ENCODE data around the gene SERP2. TPM values are rescaled to one million over a fixed set of nuclear protein-coding genes. Genes with fewer than 3 reads are reported as not detected.

The SERP2 gene
- total RNA-seq, 1 experiment from 2014 or later: not detected

- no peaks in the 10 kb centered on the region for H3K4me1 Mint-ChIP-seq (ENCODE audit: low read depth, unreplicated experiment)
- DNase-seq: no peak
- no peaks in the 10 kb centered on the region for H3K9me3 Mint-ChIP-seq (ENCODE audit: low read depth, unreplicated experiment)
- intact Hi-C loops (cut with micrococcal nuclease; ENCODE audit: unreplicated experiment): no loop called here
- no peak overlapping the region for H3K27ac Mint-ChIP-seq (ENCODE audit: unreplicated experiment)
- BruUV-seq (replicated peaks): no TSS peak
- H3K4me3 Mint-ChIP-seq (ENCODE audit: low read depth, unreplicated experiment): no peak overlapping the region
- CTCF ChIA-PET: no interaction called here
- H3K36me3 Mint-ChIP-seq (ENCODE audit: insufficient read depth, unreplicated experiment): peaks cover 6% of the 10 kb centered on the region
- H3K27me3 Mint-ChIP-seq (ENCODE audit: unreplicated experiment): peaks cover 10% of the 10 kb centered on the region
- no peak for TF ChIP-seq CTCF (IDR thresholded peaks at IDR 0.05; ENCODE audit: unreplicated experiment)
Observed at GRCh38 chr13:44413095-44413494, 39.5 kb downstream of the SERP2 start.

- intact Hi-C loops (cut with micrococcal nuclease; ENCODE audit: unreplicated experiment): no loop called here
- no TSS peak for BruUV-seq (replicated peaks)
- Mint-ChIP-seq H3K27me3 (ENCODE audit: unreplicated experiment) (peaks cover 2% of the 10 kb centered on the region), H3K4me1 (ENCODE audit: low read depth, unreplicated experiment) (no peaks in the 10 kb centered on the region), H3K4me3 (ENCODE audit: low read depth, unreplicated experiment) (no peak overlapping the region), H3K36me3 (ENCODE audit: insufficient read depth, unreplicated experiment) (peaks cover 6% of the 10 kb centered on the region), H3K27ac (ENCODE audit: unreplicated experiment) (no peak overlapping the region), H3K9me3 (ENCODE audit: low read depth, unreplicated experiment) (no peaks in the 10 kb centered on the region)
- CTCF ChIA-PET: no interaction called here
- TF ChIP-seq CTCF (IDR thresholded peaks at IDR 0.05; ENCODE audit: unreplicated experiment): no peak
- DNase-seq: no peak
Observed at GRCh38 chr13:44414716-44415115, 41.1 kb downstream of the SERP2 start.

- Mint-ChIP-seq H3K4me3 (ENCODE audit: low read depth, unreplicated experiment) (no peak overlapping the region), H3K4me1 (ENCODE audit: low read depth, unreplicated experiment) (no peaks in the 10 kb centered on the region), H3K27me3 (ENCODE audit: unreplicated experiment) (no peaks in the 10 kb centered on the region), H3K36me3 (ENCODE audit: insufficient read depth, unreplicated experiment) (peaks cover 6% of the 10 kb centered on the region), H3K9me3 (ENCODE audit: low read depth, unreplicated experiment) (no peaks in the 10 kb centered on the region), H3K27ac (ENCODE audit: unreplicated experiment) (no peak overlapping the region)
- BruUV-seq (replicated peaks): no TSS peak
- intact Hi-C loops (cut with micrococcal nuclease; ENCODE audit: unreplicated experiment): no loop called here
- CTCF ChIA-PET: no interaction called here
- DNase-seq: no peak
- no peak for TF ChIP-seq CTCF (IDR thresholded peaks at IDR 0.05; ENCODE audit: unreplicated experiment)
Observed at GRCh38 chr13:44415815-44416214, 42.2 kb downstream of the SERP2 start.

GRCh38 chr13:44416301-44416700 lies 42.7 kb downstream of the SERP2 start:
- DNase-seq: no peak
- no peak for TF ChIP-seq CTCF (IDR thresholded peaks at IDR 0.05; ENCODE audit: unreplicated experiment)
- Mint-ChIP-seq H3K27ac (ENCODE audit: unreplicated experiment) (no peak overlapping the region), H3K9me3 (ENCODE audit: low read depth, unreplicated experiment) (no peaks in the 10 kb centered on the region), H3K36me3 (ENCODE audit: insufficient read depth, unreplicated experiment) (peaks cover 6% of the 10 kb centered on the region), H3K27me3 (ENCODE audit: unreplicated experiment) (peaks cover 3% of the 10 kb centered on the region), H3K4me3 (ENCODE audit: low read depth, unreplicated experiment) (no peak overlapping the region), H3K4me1 (ENCODE audit: low read depth, unreplicated experiment) (no peaks in the 10 kb centered on the region)
- BruUV-seq (replicated peaks): no TSS peak
- intact Hi-C loops (cut with micrococcal nuclease; ENCODE audit: unreplicated experiment): no loop called here
- CTCF ChIA-PET: no interaction called here

- no peak overlapping the region for H3K27ac Mint-ChIP-seq (ENCODE audit: unreplicated experiment)
- BruUV-seq (replicated peaks): no TSS peak
- no peak for TF ChIP-seq CTCF (IDR thresholded peaks at IDR 0.05; ENCODE audit: unreplicated experiment)
- H3K4me1 Mint-ChIP-seq (ENCODE audit: low read depth, unreplicated experiment): no peaks in the 10 kb centered on the region
- CTCF ChIA-PET: no interaction called here
- H3K9me3 Mint-ChIP-seq (ENCODE audit: low read depth, unreplicated experiment): no peaks in the 10 kb centered on the region
- DNase-seq: no peak
- intact Hi-C loops (cut with micrococcal nuclease; ENCODE audit: unreplicated experiment): no loop called here
- H3K4me3 Mint-ChIP-seq (ENCODE audit: low read depth, unreplicated experiment): no peak overlapping the region
- peaks cover 6% of the 10 kb centered on the region for H3K36me3 Mint-ChIP-seq (ENCODE audit: insufficient read depth, unreplicated experiment)
- peaks cover 7% of the 10 kb centered on the region for H3K27me3 Mint-ChIP-seq (ENCODE audit: unreplicated experiment)
Observed at GRCh38 chr13:44416744-44417143, 43.1 kb downstream of the SERP2 start.
